Activated T-cell treated with anti-CD3 and anti-CD28 coated beads for 48 hours (primary cell): ENCODE data around the gene COLEC11.
"Not testable (repeated sequence)": the region's sequence is repeated elsewhere in the genome, so short reads cannot be mapped to it uniquely, and the experiment has no call there.

Experiments used
- DNase-seq: peaks from one replicate; pipeline ENCODE4 v3.0.0-alpha.2; 2020; ENCODE audit warnings: low read depth

COLEC11 gene

GRCh38 chr2:3625186-3625585, 30.3 kb downstream of the COLEC11 start:
- DNase-seq, result no peak

GRCh38 chr2:3626118-3626811, 31.4 kb downstream of the COLEC11 start:
- no peak for DNase-seq

GRCh38 chr2:3626812-3627499, 32.0 kb downstream of the COLEC11 start:
- DNase-seq, result no peak

- DNase-seq, result no peak
These were observed 32.7 kb downstream of the COLEC11 start for GRCh38 chr2:3627500-3628100.

- no peak for DNase-seq
These were observed 33.3 kb downstream of the COLEC11 start for GRCh38 chr2:3628241-3628679.

GRCh38 chr2:3628800-3629199, 33.9 kb downstream of the COLEC11 start:
- DNase-seq, result no peak

- no peak for DNase-seq
These were observed 35.7 kb downstream of the COLEC11 start for GRCh38 chr2:3630631-3631030.

- no peak for DNase-seq
These were observed 36.4 kb downstream of the COLEC11 start for GRCh38 chr2:3631161-3631850.

- DNase-seq, result no peak
These were observed 37.1 kb downstream of the COLEC11 start for GRCh38 chr2:3631851-3632659.

- no peak for DNase-seq
These were observed 38.4 kb downstream of the COLEC11 start for GRCh38 chr2:3633089-3633981.

- no peak for DNase-seq
These were observed 39.2 kb downstream of the COLEC11 start for GRCh38 chr2:3633982-3634595.

GRCh38 chr2:3634596-3635121, 39.7 kb downstream of the COLEC11 start:
- no peak for DNase-seq

- DNase-seq, result no peak
These were observed 40.5 kb downstream of the COLEC11 start for GRCh38 chr2:3635171-3635974.

GRCh38 chr2:3635975-3636327, 41.0 kb downstream of the COLEC11 start:
- DNase-seq, result not testable (repeated sequence)

- no peak for DNase-seq
These were observed 41.8 kb downstream of the COLEC11 start for GRCh38 chr2:3636586-3637310.

- DNase-seq, result no peak
These were observed 42.4 kb downstream of the COLEC11 start for GRCh38 chr2:3637311-3637675.

GRCh38 chr2:3637692-3638455, 43.0 kb downstream of the COLEC11 start:
- DNase-seq, result no peak

GRCh38 chr2:3638456-3638810, 43.5 kb downstream of the COLEC11 start:
- DNase-seq, result no peak
